GM23338 (cell line): ENCODE results near the gene SLC25A36. TPM values are rescaled to one million over a fixed set of nuclear protein-coding genes. Genes with fewer than 3 reads are reported as not detected.

Experiments used
- ATAC-seq: fragments of 200-7000 bp; cut with Tn5 transposase; 3 replicates; pipeline ENCODE4 v1.9.1; 2020
- DNase-seq: peaks from one replicate; pipeline ENCODE4 v3.0.0-alpha.2; 2015; ENCODE audit warnings: low spot score
- H2AFZ ChIP-seq: fragments of 200-600 bp; sonication (generic); 2 replicates; pipeline ENCODE4 v1.8.0; 2016; ENCODE audit warnings: antibody characterized with exemption, mild to moderate bottlenecking, moderate library complexity
- H3F3A ChIP-seq: fragments of 200-600 bp; sonication (generic); replicated peaks from 2 replicates; pipeline ENCODE4 v1.8.0; 2017; ENCODE audit warnings: antibody characterized with exemption, mixed run types, low read depth
- H3K27ac ChIP-seq: fragments of 200-600 bp; sonication (generic); 2 replicates; pipeline ENCODE4 v1.6.1; 2016; ENCODE audit warnings: low read depth
- H3K27me3 ChIP-seq: fragments of 200-600 bp; sonication (generic); 2 replicates; pipeline ENCODE4 v1.8.0; 2016; ENCODE audit warnings: mild to moderate bottlenecking, mixed run types, moderate library complexity; ENCODE audit not compliant: insufficient read depth
- H3K36me3 ChIP-seq: fragments of 200-600 bp; sonication (generic); 2 replicates; pipeline ENCODE4 v1.8.0; 2016; ENCODE audit warnings: mild to moderate bottlenecking; ENCODE audit not compliant: insufficient read depth
- H3K4me1 ChIP-seq: fragments of 200-600 bp; sonication (generic); 2 replicates; pipeline ENCODE4 v1.8.0; 2016; ENCODE audit warnings: mild to moderate bottlenecking, moderate library complexity; ENCODE audit not compliant: insufficient read depth
- H3K4me2 ChIP-seq: fragments of 200-600 bp; sonication (generic); 2 replicates; pipeline ENCODE4 v1.7.1; 2017; ENCODE audit warnings: mixed run types
- H3K4me3 ChIP-seq: fragments of 200-600 bp; sonication (generic); 2 replicates; pipeline ENCODE4 v1.6.1; 2016; ENCODE audit warnings: mixed run types
- H3K79me2 ChIP-seq: fragments of 200-600 bp; sonication (generic); replicated peaks from 2 replicates; pipeline ENCODE4 v1.8.0; 2017; ENCODE audit warnings: mild to moderate bottlenecking; ENCODE audit not compliant: insufficient read depth
- H3K9me2 ChIP-seq: fragments of 200-600 bp; sonication (generic); 2 replicates; pipeline ENCODE4 v1.8.0; 2017; ENCODE audit not compliant: insufficient read depth
- H4K20me1 ChIP-seq: fragments of 200-600 bp; sonication (generic); replicated peaks from 2 replicates; pipeline ENCODE4 v1.8.0; 2017; ENCODE audit warnings: mild to moderate bottlenecking; ENCODE audit not compliant: insufficient read depth
- H3K27ac Mint-ChIP-seq: 2 replicates; pipeline ENCODE4 v1.8.0; 2020; ENCODE audit warnings: inconsistent platforms, mild to moderate bottlenecking, moderate library complexity, mixed read lengths
- H3K27me3 Mint-ChIP-seq: 3 replicates; pipeline ENCODE4 v1.8.0; 2022; ENCODE audit warnings: low read depth, mild to moderate bottlenecking, moderate library complexity, mixed read lengths, inconsistent platforms; ENCODE audit not compliant: insufficient read depth, poor library complexity
- H3K36me3 Mint-ChIP-seq: 3 replicates; pipeline ENCODE4 v1.8.0; 2021; ENCODE audit warnings: low read depth, mild to moderate bottlenecking, inconsistent platforms, moderate library complexity, mixed read lengths
- H3K4me1 Mint-ChIP-seq: 3 replicates; pipeline ENCODE4 v1.8.0; 2020; ENCODE audit warnings: mild to moderate bottlenecking, inconsistent platforms, mixed read lengths
- H3K4me3 Mint-ChIP-seq: 3 replicates; pipeline ENCODE4 v1.8.0; 2021; ENCODE audit warnings: moderate library complexity, mild to moderate bottlenecking, inconsistent platforms, mixed read lengths
- H3K9me3 Mint-ChIP-seq: 3 replicates; pipeline ENCODE4 v1.8.0; 2020; ENCODE audit warnings: moderate library complexity, mild to moderate bottlenecking, inconsistent platforms, mixed read lengths
- CREB1 ChIP-seq: fragments of 250-450 bp; sonication (Bioruptor Pico); IDR thresholded peaks from 2 replicates; pipeline ENCODE4 v1.5.0; 2020; ENCODE audit warnings: low read depth, mild to moderate bottlenecking, moderate library complexity
- CTCF ChIP-seq, 2 experiments: fragments of 200-600 bp in 1 of 2; sonication (generic) in 1 of 2; conservative IDR thresholded peaks; 2 replicates each; pipeline versions ENCODE4 v1.5.1 to v1.6.1; 2016 to 2017; ENCODE audit warnings: antibody characterized with exemption in 2 of 2, low read depth in 2 of 2, mild to moderate bottlenecking in 2 of 2, moderate library complexity in 1 of 2
- ETS1 ChIP-seq: IDR thresholded peaks from 2 replicates; pipeline ENCODE4 v1.6.1; 2016; ENCODE audit warnings: antibody characterized with exemption
- EZH2phosphoT487 ChIP-seq: fragments of 200-600 bp; sonication (generic); IDR thresholded peaks from one replicate; pipeline ENCODE4 v1.8.1; 2018; ENCODE audit warnings: antibody characterized with exemption; ENCODE audit not compliant: unreplicated experiment
- JUNB ChIP-seq: IDR thresholded peaks from one replicate; pipeline ENCODE4 v1.6.1; 2016; ENCODE audit warnings: antibody characterized with exemption; ENCODE audit not compliant: unreplicated experiment
- POLR2AphosphoS5 ChIP-seq: IDR thresholded peaks from 2 replicates; pipeline ENCODE4 v1.6.1; 2016; ENCODE audit warnings: antibody characterized with exemption, low read depth
- REST ChIP-seq: IDR thresholded peaks from one replicate; pipeline ENCODE4 v1.6.1; 2018; ENCODE audit warnings: antibody characterized with exemption; ENCODE audit not compliant: unreplicated experiment
- STAT1 ChIP-seq: IDR thresholded peaks from one replicate; pipeline ENCODE4 v1.6.1; 2016; ENCODE audit warnings: antibody characterized with exemption; ENCODE audit not compliant: unreplicated experiment
- ZNF331 ChIP-seq: fragments of 250-450 bp; sonication (Bioruptor Pico); IDR thresholded peaks from 2 replicates; pipeline ENCODE4 v1.5.0; 2020; ENCODE audit warnings: low read depth, mild to moderate bottlenecking, moderate library complexity
- polyA plus RNA-seq: library from polyadenylated mRNA; unstranded; fragments of >200 nt; fragmentation: Nextera tagmentation; extraction: Ambion mirVana; gene quantifications from 2 replicates; pipeline ENCODE4 v1.2.1, GENCODE V29; 2016
- total RNA-seq: library from RNA; depleted of rRNA; stranded (reverse); fragments of >200 nt; shearing (Covaris generic); gene quantifications from 2 replicates; pipeline ENCODE4 v1.2.3, GENCODE V29; 2014

The SLC25A36 gene
- total and polyA plus RNA-seq, 2 experiments from 2014 or later = 113 to 123 TPM

GRCh38 chr3:140922634-140923033 is 19.0 kb upstream of the SLC25A36 start:
- Mint-ChIP-seq H3K27me3 (no peaks in the 10 kb centered on the region), H3K9me3 (no peaks in the 10 kb centered on the region), H3K27ac (no peak overlapping the region), H3K4me1 (peaks cover 1% of the 10 kb centered on the region; the same call in 2 of the 3 replicates), H3K4me3 (no peak overlapping the region), H3K36me3 (no peaks in the 10 kb centered on the region)
- Histone ChIP-seq H3K27me3 (no peaks in the 10 kb centered on the region), H3K79me2 (no peaks in the 10 kb centered on the region), H4K20me1 (no peaks in the 10 kb centered on the region), H3K9me2 (no peaks in the 10 kb centered on the region), H3K4me2 (no peak overlapping the region), H3K4me3 (no peak overlapping the region), H3K27ac (no peak overlapping the region), H3K36me3 (no peaks in the 10 kb centered on the region), H3F3A (no peaks in the 10 kb centered on the region), H2AFZ (no peak overlapping the region; the same call in 1 of the 2 replicates), H3K4me1 (no peaks in the 10 kb centered on the region)
- DNase-seq (peak; percentile 70), ATAC-seq (peak; percentile 93)
- TF ChIP-seq STAT1 (no peak), CTCF (conservative IDR thresholded peaks at IDR 0.05; ENCODE audit: low read depth in 2 of 2) (peak; percentile 59 to 65)

- no peaks in the 10 kb centered on the region for H3K79me2 ChIP-seq
- H3K36me3 ChIP-seq = no peaks in the 10 kb centered on the region
- no peak overlapping the region for H3K27ac ChIP-seq
- no peak for TF ChIP-seq CREB1
- no peak for TF ChIP-seq STAT1
- no peak for TF ChIP-seq EZH2phosphoT487
- TF ChIP-seq REST = no peak
- no peak for TF ChIP-seq POLR2AphosphoS5
- no peak for TF ChIP-seq ETS1
- TF ChIP-seq ZNF331 = no peak
- no peak for TF ChIP-seq JUNB
Observed at GRCh38 chr3:140924097-140924873, 17.4 kb upstream of the SLC25A36 start.

More at GRCh38 chr3:140924097-140924873, 17.4 kb upstream of the SLC25A36 start:
- Mint-ChIP-seq H3K4me3 (no peak overlapping the region), H3K27ac (no peak overlapping the region), H3K4me1 (peaks cover 4% of the 10 kb centered on the region; the same call in 2 of the 3 replicates), H3K36me3 (no peaks in the 10 kb centered on the region), H3K9me3 (no peaks in the 10 kb centered on the region), H3K27me3 (no peaks in the 10 kb centered on the region)
- Histone ChIP-seq H3K4me1 (no peaks in the 10 kb centered on the region), H3F3A (no peaks in the 10 kb centered on the region), H4K20me1 (no peaks in the 10 kb centered on the region), H3K4me2 (no peak overlapping the region), H3K4me3 (no peak overlapping the region), H2AFZ (no peak overlapping the region), H3K27me3 (no peaks in the 10 kb centered on the region), H3K9me2 (no peaks in the 10 kb centered on the region)
- DNase-seq (no peak), ATAC-seq (no peak)
